Right renal pelvis (tissue), 4 donors: Measurements from ENCODE around the gene NOTCH4. TPM values are rescaled to one million over a fixed set of nuclear protein-coding genes. Genes with fewer than 3 reads are reported as not detected.
"Not testable (repeated sequence)": the region's sequence is repeated elsewhere in the genome, so short reads cannot be mapped to it uniquely, and the experiment has no call there.

Experiments
- DNase-seq, 4 donors: peaks; one replicate each; pipeline ENCODE4 v3.0.0-alpha.2; 2013; ENCODE audit warnings: low read depth in 4 of 4, low spot score in 3 of 4, missing footprints in 1 of 4
- polyA plus RNA-seq, 4 donors: library from polyadenylated mRNA; unstranded; fragments of 120-200 nt; gene quantifications; one replicate each; pipeline ENCODE4 v1.2.1, GENCODE V29; 2013; ENCODE audit not compliant: insufficient read length in 4 of 4

The NOTCH4 gene
- 10 to 100 TPM; 16.1 to 21.6 (median 19.2) TPM for polyA plus RNA-seq

DNA sequence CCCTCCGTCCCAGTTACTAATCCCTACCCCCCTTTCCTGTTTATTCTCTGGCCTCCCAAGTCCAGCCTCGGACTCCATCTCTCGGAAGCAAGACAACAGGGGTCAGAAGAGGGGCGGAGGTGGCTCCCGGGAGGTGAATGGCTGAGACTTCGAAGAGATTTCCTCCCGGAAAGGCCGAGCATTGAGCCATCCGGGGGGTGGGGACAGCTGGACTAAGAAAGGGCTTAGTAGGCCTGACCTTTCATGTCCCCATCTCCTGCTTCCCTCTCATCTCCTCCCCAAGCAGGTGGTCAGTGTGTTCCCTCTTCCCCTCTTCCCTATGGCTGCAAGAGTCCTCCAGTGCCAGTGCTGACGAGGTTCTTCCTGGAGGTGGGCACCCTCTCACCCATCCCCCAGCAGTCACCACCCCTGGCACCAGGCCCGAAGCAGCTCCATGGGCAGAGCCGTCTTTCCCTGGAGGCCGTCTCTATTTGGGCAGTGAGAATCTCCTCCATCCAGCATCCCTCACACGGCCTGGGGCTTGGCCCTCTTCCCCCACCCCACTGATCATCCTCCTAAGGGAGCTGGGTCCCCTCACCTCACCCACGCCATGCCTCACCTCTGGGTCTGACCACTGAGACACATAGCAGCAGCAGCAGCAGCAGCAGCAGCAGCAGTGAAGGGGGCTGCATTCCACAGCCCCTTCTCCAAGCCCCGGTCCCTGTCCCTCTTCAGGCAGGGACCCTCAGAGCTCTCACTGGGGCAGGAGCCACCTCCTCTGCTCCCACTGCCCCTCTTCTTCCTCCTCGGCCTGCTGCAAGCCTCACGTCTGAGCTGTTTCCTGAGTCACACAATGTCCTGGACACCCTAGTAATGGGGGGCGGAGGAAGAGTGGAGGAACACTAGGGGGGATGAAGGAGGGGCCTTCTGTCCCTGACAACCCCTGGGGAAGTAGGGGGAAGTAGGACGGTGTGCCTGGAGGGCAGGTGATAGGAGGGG is at the start of gene NOTCH4:
Gene NOTCH4, minus strand, starts transcription at position 810 of the 978 bp plus-strand sequence. Its CDS starts 139 bp downstream, at position 671.
- no peak for DNase-seq

DNA sequence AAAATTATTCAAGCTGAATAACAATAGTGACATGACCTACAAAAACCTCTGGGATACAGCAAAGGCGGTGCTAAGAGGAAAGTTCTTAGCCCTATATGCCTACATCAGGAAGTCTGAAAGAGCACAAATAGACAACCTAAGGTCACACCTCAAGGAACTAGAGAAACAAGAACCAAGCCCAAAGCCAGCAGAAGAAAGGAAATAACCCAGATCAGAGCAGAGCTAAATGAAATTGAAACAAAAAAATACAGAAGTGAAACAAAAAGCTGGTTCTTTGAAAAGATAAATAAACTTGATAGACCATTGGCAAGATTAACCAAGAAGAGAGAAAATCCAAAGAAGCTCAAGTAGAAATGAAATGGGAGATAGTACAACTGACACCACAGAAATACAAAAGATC is 47.6 kb upstream of the NOTCH4 start:
- no peak for DNase-seq

DNA sequence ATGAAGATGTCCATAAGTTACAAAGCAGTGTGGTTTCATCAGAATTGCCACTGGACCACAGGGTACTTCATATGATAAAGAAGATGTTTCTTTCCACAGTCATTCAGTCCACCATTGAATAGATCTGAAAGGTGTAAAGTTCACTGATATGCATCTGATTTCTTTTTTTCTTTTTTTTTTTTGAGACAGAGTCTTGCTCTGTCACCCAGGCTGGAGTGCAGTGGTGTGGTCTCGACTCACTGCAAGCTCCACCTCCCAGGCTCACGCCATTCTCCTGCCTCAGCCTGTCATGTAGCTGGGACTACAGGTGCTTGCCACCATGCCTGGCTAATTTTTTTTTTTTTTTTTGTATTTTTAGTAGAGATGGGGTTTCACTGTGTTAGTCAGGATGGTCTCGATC is 44.6 kb upstream of the NOTCH4 start:
- not testable (repeated sequence) for DNase-seq

DNA sequence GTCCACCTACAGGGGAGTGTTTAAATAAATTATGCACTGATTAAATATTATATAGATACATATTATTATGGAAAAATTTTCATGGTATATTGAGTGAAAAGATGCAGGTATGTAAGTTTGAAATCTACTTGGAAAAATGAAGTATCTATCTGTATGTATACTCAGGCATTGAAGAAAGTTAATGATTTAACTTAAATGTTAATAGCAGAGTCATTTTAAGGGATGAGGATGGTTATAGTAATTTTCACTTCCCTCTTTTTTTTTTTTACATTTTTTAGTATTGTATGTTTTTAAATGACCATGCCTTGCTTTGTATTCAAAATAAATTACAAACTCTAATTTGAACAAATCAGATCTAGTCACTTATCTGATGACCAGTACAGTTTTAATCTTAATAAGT is 43.2 kb upstream of the NOTCH4 start:
- no peak for DNase-seq

DNA sequence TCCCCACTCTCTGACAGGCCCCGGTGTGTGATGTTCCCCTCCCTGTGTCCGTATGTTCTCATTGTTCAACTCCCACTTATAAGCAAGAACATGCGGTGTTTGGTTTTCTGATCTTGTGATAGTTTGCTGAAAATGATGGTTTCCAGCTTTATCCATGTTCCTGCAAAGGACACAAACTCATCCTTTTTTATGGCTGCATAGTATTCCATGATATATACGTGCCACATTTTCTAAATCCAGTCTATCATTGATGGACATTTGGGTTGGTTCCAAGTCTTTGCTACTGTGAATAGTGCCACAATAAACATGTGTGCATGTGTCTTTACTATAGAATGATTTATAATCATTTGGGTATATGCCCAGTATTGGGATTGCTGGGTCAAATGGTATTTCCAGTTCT is 33.4 kb upstream of the NOTCH4 start:
- DNase-seq = not testable (repeated sequence)

DNA sequence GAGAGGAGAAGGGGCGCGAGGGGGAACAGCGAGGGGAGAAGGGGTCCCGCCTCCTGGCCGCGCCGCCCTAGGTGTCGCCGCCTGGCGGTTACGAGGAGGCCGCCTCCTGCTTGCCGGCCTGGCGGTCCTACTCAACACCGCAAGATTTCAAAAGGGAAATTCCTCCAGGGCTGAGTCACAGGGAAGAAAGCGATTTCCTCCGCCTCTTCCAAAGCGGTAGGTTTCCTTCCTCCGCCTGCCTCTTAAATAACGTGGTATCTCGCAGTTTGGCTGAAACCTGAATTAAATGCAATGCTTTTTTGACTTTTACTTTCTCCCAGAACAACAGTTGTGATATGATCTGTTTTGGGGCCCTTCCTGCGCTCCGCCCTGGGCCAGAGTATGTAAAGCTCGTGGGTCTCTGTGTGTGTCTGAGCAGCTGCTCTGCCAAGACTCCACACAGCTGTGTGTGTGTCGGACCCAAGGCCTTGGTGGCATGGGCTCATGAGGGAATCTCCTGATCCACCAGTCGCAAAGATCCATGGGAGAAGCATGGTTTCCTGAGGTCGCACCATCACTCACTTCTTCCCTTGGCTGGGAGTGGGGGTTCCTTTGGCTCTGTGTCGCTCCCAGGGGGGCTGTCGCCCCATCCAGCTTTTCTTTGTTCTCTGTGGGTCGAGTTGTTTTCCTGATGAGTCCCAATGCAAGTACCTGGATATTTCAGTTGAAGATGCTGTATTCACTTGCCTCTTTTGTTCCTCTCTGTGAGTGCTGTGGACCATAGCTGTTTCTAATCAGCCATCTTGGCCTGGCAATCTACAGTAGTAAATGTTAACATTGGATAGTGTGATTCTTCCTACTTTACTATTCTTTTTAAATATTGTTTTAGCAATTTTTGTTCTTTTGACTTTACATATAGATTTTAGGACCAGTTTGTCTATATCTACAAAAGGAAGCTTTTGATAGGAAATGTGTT is 31.6 kb upstream of the NOTCH4 start:
- peak in 2 of 4 donors; percentile 53 to 74 for DNase-seq

DNA sequence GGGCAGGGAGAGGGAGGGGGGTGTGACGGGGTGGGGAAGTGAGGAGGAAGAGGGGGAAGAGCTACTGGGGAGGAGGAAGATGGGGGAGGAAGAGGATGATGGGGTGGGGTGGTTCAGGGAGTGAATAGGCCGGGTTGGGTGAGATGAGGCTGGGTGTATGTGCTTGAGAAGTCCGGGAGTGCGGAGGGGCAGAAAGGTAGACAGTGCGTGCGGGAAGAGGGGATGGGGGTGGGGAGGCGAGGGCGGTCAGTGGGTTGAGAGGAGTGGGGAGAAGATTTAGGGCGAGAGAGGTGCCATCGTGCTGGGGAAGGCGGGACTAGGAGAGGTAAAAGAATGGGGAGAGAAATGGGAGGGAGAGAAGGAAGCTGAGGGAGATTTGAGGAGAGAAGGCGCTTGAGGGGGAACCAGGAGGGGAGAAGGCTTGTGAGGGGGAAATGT is 30.9 kb upstream of the NOTCH4 start:
- peak in 1 of 4 donors; percentile 16 for DNase-seq

DNA sequence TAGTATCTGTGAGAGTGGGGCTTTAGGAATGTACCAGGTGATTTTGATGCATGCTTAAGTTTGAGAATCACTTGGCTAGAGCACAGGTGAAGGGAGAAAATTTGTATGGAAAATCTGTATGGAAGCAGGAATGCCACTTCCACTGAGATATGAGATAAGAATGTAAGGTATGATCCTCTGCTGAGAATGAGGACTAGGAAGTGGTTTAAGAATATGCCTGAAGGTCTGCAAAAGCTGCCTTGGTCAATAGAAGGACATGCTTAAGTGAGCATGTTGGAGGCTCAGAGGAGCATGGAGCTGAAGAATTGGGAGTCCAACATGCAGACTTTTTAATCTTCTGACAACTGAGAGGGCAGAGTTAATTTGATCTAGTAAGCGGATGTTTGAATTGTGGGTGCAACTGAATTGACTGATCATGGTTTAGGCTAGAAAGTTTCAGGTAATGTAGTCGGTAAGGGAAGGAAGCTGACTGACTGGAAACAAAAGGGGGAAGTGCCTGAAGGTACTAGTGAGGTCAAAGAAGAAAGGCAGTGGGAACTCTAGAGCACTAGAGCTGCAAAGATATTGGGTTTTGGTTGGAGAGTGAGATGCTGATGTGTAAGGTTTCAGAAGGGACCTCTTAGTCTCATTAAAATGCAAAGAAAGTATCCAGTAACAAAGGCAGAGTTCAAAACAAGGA is 28.6 kb upstream of the NOTCH4 start:
- no peak for DNase-seq

DNA sequence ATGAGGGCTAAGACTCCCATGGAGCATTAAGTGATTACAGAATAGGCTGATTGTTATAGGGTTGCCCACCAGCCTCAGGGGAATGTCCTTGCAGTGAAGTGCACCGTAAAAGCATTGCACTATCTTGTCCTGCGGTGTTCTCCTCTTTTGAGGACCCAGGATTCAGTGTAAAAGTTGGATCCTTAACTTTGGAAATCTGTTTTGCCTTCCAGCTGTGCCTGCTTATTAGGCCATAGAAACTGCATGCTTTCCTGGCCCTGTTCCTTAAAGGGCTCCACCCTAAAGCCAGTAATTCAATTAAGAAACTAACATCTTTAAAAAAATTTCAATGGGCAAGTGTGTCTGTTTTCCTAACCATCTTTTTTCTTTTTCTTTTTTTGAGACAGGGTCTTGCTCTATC is 25.4 kb upstream of the NOTCH4 start:
- no peak for DNase-seq

DNA sequence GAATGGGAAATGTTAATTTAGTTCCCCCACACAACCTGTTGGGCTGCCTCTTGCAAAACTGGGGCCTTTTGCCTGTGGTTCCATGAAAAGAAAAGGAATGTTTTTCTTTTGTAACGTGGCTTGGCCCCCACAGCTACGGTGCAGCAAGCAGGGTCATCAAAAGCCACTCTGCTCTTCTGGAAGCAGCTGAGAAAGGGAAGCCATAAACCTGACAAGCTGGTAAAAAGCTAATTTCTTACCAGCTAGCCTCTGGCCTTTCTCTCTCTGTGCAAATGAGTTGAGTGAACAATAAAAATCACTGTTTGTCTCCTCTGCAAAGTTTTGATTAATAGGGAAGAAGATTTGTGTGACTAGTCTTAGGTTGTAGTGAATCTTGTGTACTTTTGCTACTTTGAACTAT is 23.5 kb upstream of the NOTCH4 start:
- DNase-seq = no peak

DNA sequence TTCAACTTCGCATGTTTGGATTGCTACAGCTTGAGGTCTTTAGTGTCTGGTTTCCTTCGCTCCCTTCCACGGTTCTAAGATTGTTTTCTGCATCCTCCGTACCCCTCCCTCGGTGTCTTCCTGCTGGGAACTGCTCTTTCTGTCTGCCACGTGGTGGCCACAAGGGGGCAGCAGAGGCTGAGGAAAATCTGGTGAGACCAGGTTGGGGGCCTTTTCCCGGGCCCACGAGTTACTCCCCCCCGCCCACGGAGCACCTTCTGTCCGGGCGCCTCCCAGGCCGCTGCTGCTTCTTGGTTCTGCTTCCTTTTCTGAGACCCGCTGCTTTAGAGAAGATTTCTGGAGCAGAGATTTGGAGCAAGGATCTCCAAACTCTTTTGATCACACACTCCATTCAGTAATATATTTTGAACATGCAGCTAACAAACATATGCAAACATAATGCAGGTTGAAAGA is 21.1 kb upstream of the NOTCH4 start:
- DNase-seq = peak in 3 of 4 donors; percentile 69 to 79 (median 72)

DNA sequence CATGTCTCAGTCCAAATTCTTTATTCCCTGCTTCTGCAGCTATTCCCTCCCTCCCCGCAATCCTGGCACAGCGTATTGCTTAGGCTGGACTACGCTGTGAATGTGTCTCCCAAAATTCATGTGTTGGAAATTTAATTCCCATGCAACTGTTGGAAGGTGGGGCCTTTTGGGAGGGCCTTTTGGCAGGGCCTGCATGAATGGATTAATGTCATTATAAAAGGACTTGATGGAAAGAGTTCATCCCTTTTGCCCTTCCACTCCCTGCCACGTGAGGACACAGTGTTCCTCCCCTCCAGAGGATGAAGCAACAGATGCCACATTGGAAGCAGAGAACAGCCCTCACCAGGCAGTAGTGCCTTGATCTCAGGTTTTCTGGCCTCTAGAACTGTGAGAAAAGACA is 20.4 kb upstream of the NOTCH4 start:
- no peak for DNase-seq

DNA sequence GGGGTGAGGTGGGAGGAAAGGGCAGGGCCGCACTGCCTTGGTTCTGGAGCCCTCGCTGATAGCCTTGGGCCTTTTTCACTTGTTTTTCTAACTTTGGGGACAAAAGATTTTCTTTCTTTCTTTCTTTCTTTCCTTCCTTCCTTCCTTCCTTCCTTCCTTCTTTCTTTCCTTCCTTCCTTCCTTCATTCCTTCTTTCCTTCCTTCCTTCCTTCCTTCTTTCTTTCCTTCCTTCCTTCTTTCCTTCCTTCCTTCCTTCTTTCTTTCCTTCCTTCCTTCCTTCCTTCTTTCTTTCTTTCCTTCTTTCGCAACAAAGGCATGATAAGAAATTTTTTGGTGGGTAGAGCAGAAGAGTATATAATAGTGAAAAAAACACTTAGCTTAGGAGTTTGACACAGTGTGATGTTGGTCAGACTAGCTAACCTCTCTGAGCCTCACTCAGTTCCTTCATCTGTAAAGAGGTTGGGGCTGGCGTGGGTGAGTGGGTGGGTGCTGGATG is 18.5 kb upstream of the NOTCH4 start:
- not testable (repeated sequence) for DNase-seq

DNA sequence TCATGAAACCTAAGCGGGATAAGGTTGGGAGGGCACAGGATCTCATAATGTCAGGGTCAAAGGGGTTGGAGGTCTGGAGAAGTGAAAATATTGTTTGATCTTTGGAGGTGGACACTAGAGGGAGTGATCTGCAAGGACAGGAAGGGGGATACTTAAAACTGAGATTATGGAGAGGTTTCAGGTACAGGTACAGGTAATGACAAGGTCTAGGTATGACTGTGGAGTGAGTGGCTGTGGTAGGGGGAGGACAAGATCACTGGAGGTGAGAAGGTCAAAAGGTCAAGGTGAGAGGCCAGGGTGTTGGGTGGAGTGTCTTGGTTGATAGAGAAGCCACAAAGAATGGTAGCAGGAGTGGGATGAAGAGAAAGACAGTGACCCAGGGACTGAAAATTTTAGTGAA is 16.8 kb upstream of the NOTCH4 start:
- DNase-seq = no peak

DNA sequence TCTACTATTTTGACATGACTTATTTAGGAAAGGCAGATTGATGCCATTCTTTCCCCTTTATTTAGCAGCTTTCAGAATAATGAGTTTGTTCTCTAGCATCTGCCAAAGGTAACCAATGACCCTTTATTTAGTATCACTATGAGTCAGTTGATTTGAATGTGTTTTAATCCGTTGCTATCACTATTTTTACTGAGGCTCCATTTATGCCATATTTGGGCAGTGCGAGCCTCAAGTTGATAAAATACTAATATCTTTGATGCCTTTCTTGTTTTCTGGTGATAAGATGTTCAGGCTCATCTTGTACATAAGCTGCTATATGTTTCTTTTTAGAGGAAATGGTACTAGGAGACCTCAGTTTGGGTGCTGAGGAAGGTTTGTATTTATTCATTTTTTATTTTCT is 15.6 kb upstream of the NOTCH4 start:
- DNase-seq = no peak

DNA sequence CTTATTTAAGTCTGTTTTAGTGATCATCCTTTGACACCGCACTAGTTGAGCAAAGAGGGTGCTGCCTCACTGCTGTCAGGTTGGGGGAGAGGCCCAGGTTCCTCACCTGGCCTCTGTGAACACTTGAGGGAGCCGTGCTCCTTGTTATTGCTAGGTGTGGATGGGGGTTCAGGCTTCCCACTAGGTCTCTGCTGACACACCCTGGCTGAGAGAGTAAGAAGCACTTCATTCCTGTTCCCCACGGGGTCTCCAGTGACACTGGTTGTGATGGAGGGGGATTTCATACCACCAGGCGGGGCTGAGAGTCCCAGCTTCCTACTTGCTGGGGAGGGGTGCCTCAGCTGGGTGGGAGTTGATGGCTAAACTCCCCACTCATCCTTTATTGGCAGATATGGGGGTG is 11.1 kb upstream of the NOTCH4 start:
- no peak for DNase-seq

DNA sequence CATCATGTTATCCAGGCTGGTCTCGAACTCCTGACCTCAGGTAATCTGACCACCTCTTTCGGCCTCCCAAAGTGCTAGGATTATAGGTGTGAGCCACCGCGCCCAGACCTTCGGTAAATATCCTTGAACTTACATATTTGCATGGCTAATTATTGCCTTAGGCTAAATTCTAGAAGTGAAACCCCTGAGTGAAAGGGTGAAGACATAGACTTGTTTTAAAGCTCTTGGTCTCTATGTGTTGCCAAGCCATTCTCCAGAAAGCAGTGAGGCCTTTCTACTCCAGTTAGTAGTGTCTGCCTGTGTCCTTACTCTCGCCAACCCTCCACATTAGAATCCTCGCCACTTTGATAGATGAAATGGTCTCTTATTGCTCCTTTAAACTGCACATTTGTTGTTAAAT is 2.6 kb upstream of the NOTCH4 start:
- no peak for DNase-seq

DNA sequence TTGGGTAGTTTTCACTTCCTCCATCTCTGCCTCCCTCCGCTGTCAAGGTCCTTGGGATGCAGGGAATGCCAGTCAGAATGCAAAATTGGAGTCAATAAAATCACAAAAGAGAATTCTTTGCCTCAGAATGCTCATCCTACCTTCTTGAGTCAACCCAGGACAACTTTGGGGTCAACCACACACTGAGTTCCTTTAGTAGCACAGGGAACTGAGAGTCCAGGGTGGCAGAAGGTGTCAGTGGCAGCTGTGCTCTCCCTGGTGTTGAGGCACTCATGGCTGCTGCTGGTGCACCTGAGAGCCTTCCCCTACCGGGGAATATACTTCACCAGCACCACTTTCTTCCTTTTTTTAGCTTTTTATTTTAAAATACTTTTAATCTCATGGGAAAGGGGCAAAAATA is 829 bp upstream of the NOTCH4 start:
- DNase-seq = no peak

DNA sequence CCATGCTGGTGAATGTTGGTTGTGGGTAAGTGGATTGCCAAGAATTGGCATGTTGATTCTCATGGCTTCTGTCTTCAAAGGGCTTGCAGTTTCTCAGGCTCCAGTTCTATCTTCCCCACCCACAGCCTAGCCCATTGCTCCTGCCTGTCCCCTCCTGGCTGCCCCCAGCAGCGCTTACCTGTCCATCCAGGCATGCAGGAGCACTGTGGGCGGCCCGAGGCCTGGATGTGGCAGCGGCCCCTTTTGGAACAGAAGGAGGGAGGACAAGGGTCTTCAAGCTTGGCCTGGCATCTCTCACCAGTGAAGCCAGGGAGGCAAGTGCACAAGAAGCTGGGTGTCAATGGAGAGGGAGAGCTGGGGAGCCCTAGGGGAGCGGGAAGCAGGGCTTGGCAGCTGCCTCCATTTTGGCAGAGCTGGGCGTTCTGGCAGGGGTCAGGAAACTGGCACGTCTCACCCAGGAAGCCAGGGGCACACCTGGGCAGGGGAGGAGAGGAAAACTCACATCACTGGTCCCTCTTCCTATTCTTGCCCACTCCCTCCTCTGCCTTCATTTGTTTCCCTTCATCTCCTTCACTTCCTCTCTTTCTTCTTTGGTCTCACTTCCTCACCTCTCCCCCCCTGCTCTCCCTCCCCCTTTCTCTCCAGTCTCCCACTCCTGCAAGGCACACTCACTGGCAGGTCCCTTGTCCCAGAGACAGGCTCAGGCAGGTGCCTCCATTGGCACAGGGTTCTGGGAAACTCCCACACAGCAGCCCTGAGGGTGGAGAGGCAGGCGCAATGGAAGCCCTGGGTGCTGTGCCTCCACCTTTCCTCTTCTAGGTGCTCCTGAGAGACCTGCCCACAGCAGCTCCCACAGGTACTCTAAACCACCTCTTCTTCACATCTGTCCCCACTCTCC is 1.3 kb downstream of the NOTCH4 start:
- DNase-seq = no peak
